Activated T-cell treated with anti-CD3 and anti-CD28 coated beads for 1 hour (primary cell): ENCODE measurements around the gene CAMTA1.
"Not testable (repeated sequence)": the region's sequence is repeated elsewhere in the genome, so short reads cannot be mapped to it uniquely, and the experiment has no call there.

ENCODE experiments used
- DNase-seq: peaks from one replicate; pipeline ENCODE4 v3.0.0-alpha.2; 2020; ENCODE audit warnings: low read depth

Gene CAMTA1

GRCh38 chr1:7313826-7314225, 528.6 kb downstream of the CAMTA1 start:
- DNase-seq: no peak

- no peak for DNase-seq
Measured at GRCh38 chr1:7315316-7315715, 530.1 kb downstream of the CAMTA1 start.

- DNase-seq: no peak
Measured at GRCh38 chr1:7315946-7316345, 530.7 kb downstream of the CAMTA1 start.

- no peak for DNase-seq
Measured at GRCh38 chr1:7317888-7318287, 532.6 kb downstream of the CAMTA1 start.

- no peak for DNase-seq
Measured at GRCh38 chr1:7319196-7319595, 533.9 kb downstream of the CAMTA1 start.

GRCh38 chr1:7320661-7321060, 535.4 kb downstream of the CAMTA1 start:
- DNase-seq: no peak

GRCh38 chr1:7322283-7322785, 537.1 kb downstream of the CAMTA1 start:
- DNase-seq: no peak

- DNase-seq: no peak
Measured at GRCh38 chr1:7322912-7323311, 537.7 kb downstream of the CAMTA1 start.

- no peak for DNase-seq
Measured at GRCh38 chr1:7325254-7325653, 540.0 kb downstream of the CAMTA1 start.

GRCh38 chr1:7326366-7326765, 541.1 kb downstream of the CAMTA1 start:
- no peak for DNase-seq

- no peak for DNase-seq
Measured at GRCh38 chr1:7327849-7328248, 542.6 kb downstream of the CAMTA1 start.

- DNase-seq: no peak
Measured at GRCh38 chr1:7329868-7330615, 544.8 kb downstream of the CAMTA1 start.

GRCh38 chr1:7330726-7331125, 545.5 kb downstream of the CAMTA1 start:
- not testable (repeated sequence) for DNase-seq

- DNase-seq: no peak
Measured at GRCh38 chr1:7331926-7332535, 546.8 kb downstream of the CAMTA1 start.

GRCh38 chr1:7333094-7333493, 547.8 kb downstream of the CAMTA1 start:
- DNase-seq: no peak

- DNase-seq: no peak
Measured at GRCh38 chr1:7333620-7334019, 548.4 kb downstream of the CAMTA1 start.

- no peak for DNase-seq
Measured at GRCh38 chr1:7334475-7335035, 549.3 kb downstream of the CAMTA1 start.

GRCh38 chr1:7335224-7335879, 550.1 kb downstream of the CAMTA1 start:
- DNase-seq: no peak

- no peak for DNase-seq
Measured at GRCh38 chr1:7338439-7338838, 553.2 kb downstream of the CAMTA1 start.

- no peak for DNase-seq
Measured at GRCh38 chr1:7339014-7339413, 553.8 kb downstream of the CAMTA1 start.

- no peak for DNase-seq
Measured at GRCh38 chr1:7339953-7340352, 554.7 kb downstream of the CAMTA1 start.

- DNase-seq: no peak
Measured at GRCh38 chr1:7341145-7341905, 556.1 kb downstream of the CAMTA1 start.
